Gastroesophageal sphincter (tissue), 3 donors: ENCODE data around the gene LILRB4.
"Not testable (repeated sequence)": the region's sequence is repeated elsewhere in the genome, so short reads cannot be mapped to it uniquely, and the experiment has no call there.

Source experiments
- EP300 ChIP-seq: sonication (generic); formaldehyde crosslinking; IDR thresholded peaks from one replicate; pipeline ENCODE4 v1.6.1; 2017; ENCODE audit warnings: antibody characterized with exemption, mild to moderate bottlenecking
- POLR2A ChIP-seq, 2 donors: fragments of 450-650 bp; IDR thresholded peaks; one replicate each; pipeline ENCODE4 v1.6.1; 2017; ENCODE audit warnings: antibody characterized with exemption in 2 of 2, mild to moderate bottlenecking in 2 of 2, moderate library complexity in 1 of 2
- TF ChIP-seq, protein P1 (sequence below), 4 experiments: fragments of 200-600 bp in 2 of 4; fragments of 450-650 bp in 2 of 4; sonication (generic) in 1 of 4; IDR thresholded peaks; one replicate each; pipeline ENCODE4 v1.5.1; 2017 to 2019; ENCODE audit warnings: antibody characterized with exemption in 4 of 4, mild to moderate bottlenecking in 2 of 4, moderate library complexity in 2 of 4

DNA sequence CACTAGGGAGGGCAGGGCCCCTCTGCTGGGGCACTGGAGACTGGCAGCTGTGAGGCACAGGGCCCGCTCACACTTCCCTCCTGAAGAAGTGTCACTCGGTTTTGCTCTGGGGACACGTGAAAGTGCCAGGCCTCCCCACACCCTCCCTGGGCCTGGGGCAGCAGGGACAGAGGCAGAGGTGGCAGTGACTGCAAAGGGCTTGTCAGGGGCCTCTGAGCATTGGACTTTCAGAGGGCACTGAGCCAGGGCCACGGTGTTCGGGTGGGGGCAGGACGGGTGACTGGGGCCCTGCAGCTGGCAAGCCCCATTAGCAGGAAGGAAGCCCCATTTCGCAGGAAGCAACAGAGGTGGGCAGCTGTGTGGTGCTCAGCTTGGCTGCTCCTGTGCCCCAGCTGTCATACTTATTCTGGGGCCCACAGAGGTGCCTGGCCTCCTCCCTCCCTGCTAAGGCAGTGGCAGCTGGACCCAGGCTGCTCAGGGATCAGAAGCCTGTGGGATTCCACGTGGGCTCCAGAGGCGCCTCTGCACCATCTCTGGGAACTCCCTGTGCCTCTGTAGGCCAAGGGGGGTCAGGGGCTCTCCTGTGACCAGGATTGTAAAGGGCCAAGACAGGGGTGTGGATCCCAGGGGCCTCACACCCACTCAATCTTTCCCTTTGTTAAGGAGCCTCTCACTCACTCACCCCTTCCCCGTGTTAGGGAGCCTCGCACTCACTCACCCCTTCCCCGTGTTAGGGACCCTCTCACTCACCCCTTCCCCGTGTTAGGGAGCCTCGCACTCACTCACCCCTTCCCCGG lies 37.7 kb upstream of the LILRB4 start:
- TF ChIP-seq, protein P1, sequence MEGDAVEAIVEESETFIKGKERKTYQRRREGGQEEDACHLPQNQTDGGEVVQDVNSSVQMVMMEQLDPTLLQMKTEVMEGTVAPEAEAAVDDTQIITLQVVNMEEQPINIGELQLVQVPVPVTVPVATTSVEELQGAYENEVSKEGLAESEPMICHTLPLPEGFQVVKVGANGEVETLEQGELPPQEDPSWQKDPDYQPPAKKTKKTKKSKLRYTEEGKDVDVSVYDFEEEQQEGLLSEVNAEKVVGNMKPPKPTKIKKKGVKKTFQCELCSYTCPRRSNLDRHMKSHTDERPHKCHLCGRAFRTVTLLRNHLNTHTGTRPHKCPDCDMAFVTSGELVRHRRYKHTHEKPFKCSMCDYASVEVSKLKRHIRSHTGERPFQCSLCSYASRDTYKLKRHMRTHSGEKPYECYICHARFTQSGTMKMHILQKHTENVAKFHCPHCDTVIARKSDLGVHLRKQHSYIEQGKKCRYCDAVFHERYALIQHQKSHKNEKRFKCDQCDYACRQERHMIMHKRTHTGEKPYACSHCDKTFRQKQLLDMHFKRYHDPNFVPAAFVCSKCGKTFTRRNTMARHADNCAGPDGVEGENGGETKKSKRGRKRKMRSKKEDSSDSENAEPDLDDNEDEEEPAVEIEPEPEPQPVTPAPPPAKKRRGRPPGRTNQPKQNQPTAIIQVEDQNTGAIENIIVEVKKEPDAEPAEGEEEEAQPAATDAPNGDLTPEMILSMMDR (IDR thresholded peaks at IDR 0.05) = not testable (repeated sequence)
- not testable (repeated sequence) for TF ChIP-seq POLR2A (IDR thresholded peaks at IDR 0.05); EP300
